HG02678 (cell line): ENCODE results near the gene TM7SF2.
"Not testable (repeated sequence)": the region's sequence is repeated elsewhere in the genome, so short reads cannot be mapped to it uniquely, and the experiment has no call there.

Source experiments
- ATAC-seq: cut with Tn5 transposase; IDR thresholded peaks from one replicate; pipeline ENCODE4 v1.9.1; 2021; ENCODE audit warnings: mild to moderate bottlenecking, moderate library complexity; ENCODE audit not compliant: unreplicated experiment

The TM7SF2 gene

GRCh38 chr11:65128182-65129145 is 16.8 kb downstream of the TM7SF2 start:
- no peak for ATAC-seq

GRCh38 chr11:65129649-65130441 is 18.2 kb downstream of the TM7SF2 start:
- ATAC-seq: no peak

GRCh38 chr11:65130631-65131416 is 19.2 kb downstream of the TM7SF2 start:
- no peak for ATAC-seq

- no peak for ATAC-seq
Measured at GRCh38 chr11:65131417-65131776, 19.7 kb downstream of the TM7SF2 start.

GRCh38 chr11:65131895-65132237 is 20.2 kb downstream of the TM7SF2 start:
- ATAC-seq: no peak

- peak; percentile 48 for ATAC-seq
Measured at GRCh38 chr11:65132238-65132987, 20.7 kb downstream of the TM7SF2 start.

- ATAC-seq: peak; percentile 24
Measured at GRCh38 chr11:65132988-65133700, 21.5 kb downstream of the TM7SF2 start.

GRCh38 chr11:65133724-65134123 is 22.1 kb downstream of the TM7SF2 start:
- no peak for ATAC-seq

GRCh38 chr11:65134240-65134951 is 22.7 kb downstream of the TM7SF2 start, which contains the start of gene SYVN1:
SYVN1 (minus strand) TSS chr11:65134519; CDS start chr11:65133601, 918 bp downstream.
- ATAC-seq: peak; percentile 52

- peak; percentile 60 for ATAC-seq
Measured at GRCh38 chr11:65134952-65135632, 23.4 kb downstream of the TM7SF2 start.

- no peak for ATAC-seq
Measured at GRCh38 chr11:65135633-65136145, 24.0 kb downstream of the TM7SF2 start.

GRCh38 chr11:65136515-65137096 is 24.9 kb downstream of the TM7SF2 start:
- ATAC-seq: no peak

- ATAC-seq: no peak
Measured at GRCh38 chr11:65141896-65142494, 30.3 kb downstream of the TM7SF2 start.

- ATAC-seq: no peak
Measured at GRCh38 chr11:65147352-65148075, 35.8 kb downstream of the TM7SF2 start.

- no peak for ATAC-seq
Measured at GRCh38 chr11:65148657-65149056, 37.0 kb downstream of the TM7SF2 start.

- ATAC-seq: not testable (repeated sequence)
Measured at GRCh38 chr11:65150131-65150508, 38.4 kb downstream of the TM7SF2 start.
